ENCODE results near the gene TCTN3. TPM values are rescaled to one million over a fixed set of nuclear protein-coding genes. Genes with fewer than 3 reads are reported as not detected.

The TCTN3 gene
- total RNA-seq, 2 experiments from 2014 or later: 18.6 to 20.2 TPM

GRCh38 chr10:95648138-95648537, 45.6 kb downstream of the TCTN3 start:
- Histone ChIP-seq H3K36me3 (ENCODE audit: insufficient read depth, low read length) (peaks cover 51% of the 10 kb centered on the region), H3K27ac (ENCODE audit: low read depth in 1 of 2, low read length in 2 of 2) (no peak overlapping the region), H3K4me3 (ENCODE audit: low read length) (no peak overlapping the region), H3K4me1 (ENCODE audit: insufficient read depth, low read length) (no peaks in the 10 kb centered on the region), H3K27me3 (ENCODE audit: control insufficient read depth in 1 of 2, insufficient read depth in 2 of 2, low read length in 2 of 2) (no peaks in the 10 kb centered on the region), H3K9me3 (ENCODE audit: control insufficient read depth in 1 of 2, insufficient read depth in 1 of 2, low read length in 2 of 2) (no peaks in the 10 kb centered on the region)
- DNase-seq (no peak), ATAC-seq (ENCODE audit: poor library complexity) (no peak)
- TF ChIP-seq, protein P1, sequence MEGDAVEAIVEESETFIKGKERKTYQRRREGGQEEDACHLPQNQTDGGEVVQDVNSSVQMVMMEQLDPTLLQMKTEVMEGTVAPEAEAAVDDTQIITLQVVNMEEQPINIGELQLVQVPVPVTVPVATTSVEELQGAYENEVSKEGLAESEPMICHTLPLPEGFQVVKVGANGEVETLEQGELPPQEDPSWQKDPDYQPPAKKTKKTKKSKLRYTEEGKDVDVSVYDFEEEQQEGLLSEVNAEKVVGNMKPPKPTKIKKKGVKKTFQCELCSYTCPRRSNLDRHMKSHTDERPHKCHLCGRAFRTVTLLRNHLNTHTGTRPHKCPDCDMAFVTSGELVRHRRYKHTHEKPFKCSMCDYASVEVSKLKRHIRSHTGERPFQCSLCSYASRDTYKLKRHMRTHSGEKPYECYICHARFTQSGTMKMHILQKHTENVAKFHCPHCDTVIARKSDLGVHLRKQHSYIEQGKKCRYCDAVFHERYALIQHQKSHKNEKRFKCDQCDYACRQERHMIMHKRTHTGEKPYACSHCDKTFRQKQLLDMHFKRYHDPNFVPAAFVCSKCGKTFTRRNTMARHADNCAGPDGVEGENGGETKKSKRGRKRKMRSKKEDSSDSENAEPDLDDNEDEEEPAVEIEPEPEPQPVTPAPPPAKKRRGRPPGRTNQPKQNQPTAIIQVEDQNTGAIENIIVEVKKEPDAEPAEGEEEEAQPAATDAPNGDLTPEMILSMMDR (IDR thresholded peaks at IDR 0.05): no peak
- Mint-ChIP-seq H3K27ac (no peak overlapping the region), H3K4me1 (ENCODE audit: low read depth) (peaks cover 17% of the 10 kb centered on the region), H3K27me3 (no peaks in the 10 kb centered on the region), H3K36me3 (ENCODE audit: low read depth) (peaks cover 89% of the 10 kb centered on the region), H3K9me3 (peaks cover 2% of the 10 kb centered on the region), H3K4me3 (no peak overlapping the region)
- ChIA-PET CTCF (no interaction called here), POLR2A (no interaction called here)
- intact Hi-C loops (cut with DNase I, micrococcal nuclease): no loop called here

- peaks cover 14% of the 10 kb centered on the region for H3K4me1 Mint-ChIP-seq (ENCODE audit: low read depth)
- ATAC-seq (ENCODE audit: poor library complexity) (no peak), DNase-seq (no peak)
- H3K27me3 Mint-ChIP-seq: no peaks in the 10 kb centered on the region
- ChIA-PET POLR2A (no interaction called here), CTCF (no interaction called here)
- no peaks in the 10 kb centered on the region for H3K9me3 ChIP-seq (ENCODE audit: control insufficient read depth in 1 of 2, insufficient read depth in 1 of 2, low read length in 2 of 2)
- H3K27ac ChIP-seq (ENCODE audit: low read depth in 1 of 2, low read length in 2 of 2): no peak overlapping the region
- no peaks in the 10 kb centered on the region for H3K9me3 Mint-ChIP-seq
- no peak overlapping the region for H3K27ac Mint-ChIP-seq
- no peaks in the 10 kb centered on the region for H3K27me3 ChIP-seq (ENCODE audit: control insufficient read depth in 1 of 2, insufficient read depth in 2 of 2, low read length in 2 of 2)
- intact Hi-C loops (cut with DNase I, micrococcal nuclease): no loop called here
- no peak overlapping the region for H3K4me3 Mint-ChIP-seq
- peaks cover 55% of the 10 kb centered on the region for H3K36me3 ChIP-seq (ENCODE audit: insufficient read depth, low read length)
- no peak overlapping the region for H3K4me3 ChIP-seq (ENCODE audit: low read length)
- TF ChIP-seq, protein P1 (IDR thresholded peaks at IDR 0.05): no peak
- peaks cover 85% of the 10 kb centered on the region for H3K36me3 Mint-ChIP-seq (ENCODE audit: low read depth)
- H3K4me1 ChIP-seq (ENCODE audit: insufficient read depth, low read length): no peaks in the 10 kb centered on the region
Observed at GRCh38 chr10:95646160-95646559, 47.6 kb downstream of the TCTN3 start.

DNA sequence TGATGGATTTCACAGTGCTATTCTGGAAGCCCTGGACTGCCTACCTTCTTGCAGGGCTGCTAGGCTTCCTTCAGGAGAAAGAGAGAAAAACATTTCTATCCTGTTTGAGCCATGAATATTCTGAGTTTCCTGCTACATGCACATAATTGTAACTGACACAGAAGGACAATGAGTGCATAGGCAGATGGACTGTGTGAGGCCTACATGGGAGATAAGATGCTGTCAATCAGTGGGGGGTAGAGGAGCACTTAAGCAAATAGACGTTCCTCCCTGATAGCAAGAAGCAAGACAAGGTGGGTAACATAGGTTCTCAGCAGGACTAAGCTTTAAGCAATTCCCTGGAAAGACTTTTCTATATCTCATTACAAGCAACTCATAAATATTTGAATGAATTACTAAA, 48.8 kb downstream of the TCTN3 start:
- H3K27ac Mint-ChIP-seq: no peak overlapping the region
- CTCF ChIA-PET: no interaction called here
- TF ChIP-seq, protein P1 (IDR thresholded peaks at IDR 0.05): no peak

More for the DNA sequence above, 48.8 kb downstream of the TCTN3 start:
- Mint-ChIP-seq H3K27me3 (no peaks in the 10 kb centered on the region), H3K9me3 (no peaks in the 10 kb centered on the region), H3K36me3 (ENCODE audit: low read depth) (peaks cover 85% of the 10 kb centered on the region), H3K4me3 (no peak overlapping the region), H3K4me1 (ENCODE audit: low read depth) (peaks cover 10% of the 10 kb centered on the region)
- no peaks in the 10 kb centered on the region for H3K4me1 ChIP-seq (ENCODE audit: insufficient read depth, low read length)
- no peak for DNase-seq
- ATAC-seq (ENCODE audit: poor library complexity): no peak
- no peaks in the 10 kb centered on the region for H3K27me3 ChIP-seq (ENCODE audit: control insufficient read depth in 1 of 2, insufficient read depth in 2 of 2, low read length in 2 of 2)
- H3K9me3 ChIP-seq (ENCODE audit: control insufficient read depth in 1 of 2, insufficient read depth in 1 of 2, low read length in 2 of 2): no peaks in the 10 kb centered on the region
- POLR2A ChIA-PET: no interaction called here
- no peak overlapping the region for H3K4me3 ChIP-seq (ENCODE audit: low read length)
- H3K36me3 ChIP-seq (ENCODE audit: insufficient read depth, low read length): peaks cover 58% of the 10 kb centered on the region
- intact Hi-C loops (cut with DNase I, micrococcal nuclease): no loop called here
- H3K27ac ChIP-seq (ENCODE audit: low read depth in 1 of 2, low read length in 2 of 2): no peak overlapping the region
